ENCODE measurements around the gene TTC27.
"Not testable (repeated sequence)": the region's sequence is repeated elsewhere in the genome, so short reads cannot be mapped to it uniquely, and the experiment has no call there.

The TTC27 gene

DNA sequence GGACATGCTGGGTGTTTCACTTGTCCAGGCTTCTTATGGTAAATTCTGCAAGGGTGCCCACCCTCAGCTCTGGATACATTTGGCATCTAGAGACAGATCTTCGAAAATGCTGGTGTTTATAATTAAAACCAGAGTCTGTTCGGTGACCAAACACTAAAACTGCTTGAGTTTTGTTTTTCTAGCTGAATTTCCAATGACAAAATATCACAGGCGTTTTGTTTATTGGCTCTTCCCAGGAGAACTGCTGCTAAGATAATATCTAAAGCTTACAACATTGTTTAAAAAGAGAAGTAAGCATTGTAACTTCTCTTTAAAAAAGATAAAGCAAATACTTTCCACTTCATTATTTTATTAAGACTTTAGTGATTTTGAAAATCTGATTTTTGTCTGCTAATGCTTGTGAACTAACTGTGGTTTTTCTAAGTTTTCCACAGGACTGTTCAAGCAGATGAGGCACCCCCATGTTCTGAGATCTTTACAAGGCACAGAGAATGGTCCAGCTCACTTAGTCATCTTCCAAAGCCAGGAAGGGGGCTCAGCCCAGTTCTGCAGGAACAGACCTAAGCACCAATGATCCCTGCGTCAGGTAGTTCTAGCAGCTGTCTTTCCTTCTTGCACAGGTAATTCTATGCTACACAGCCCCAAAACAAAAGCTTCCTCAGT lies 224.1 kb downstream of the TTC27 start:
- no peak for DNase-seq (ENCODE audit: low read depth in 2 of 2)

DNA sequence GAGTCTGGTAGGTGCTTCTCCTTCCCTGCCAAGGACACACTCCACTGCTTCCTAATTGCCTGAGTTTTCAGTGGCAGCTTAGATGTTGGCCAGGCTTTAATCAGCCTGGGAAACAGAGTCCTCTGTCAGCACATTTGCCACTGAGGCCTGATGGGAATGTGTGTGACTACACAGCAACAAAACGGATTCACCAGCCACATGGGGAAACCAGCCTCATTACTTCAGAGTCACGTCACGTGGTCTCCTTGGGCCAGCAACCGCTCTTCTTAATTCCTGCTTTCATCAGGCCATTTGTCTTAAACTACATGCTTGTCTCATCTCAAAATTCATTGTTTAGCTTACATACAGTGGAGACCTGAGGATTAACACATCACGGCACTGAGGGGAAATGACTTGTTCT lies 225.0 kb downstream of the TTC27 start:
- no peak for DNase-seq (ENCODE audit: low read depth in 2 of 2)

DNA sequence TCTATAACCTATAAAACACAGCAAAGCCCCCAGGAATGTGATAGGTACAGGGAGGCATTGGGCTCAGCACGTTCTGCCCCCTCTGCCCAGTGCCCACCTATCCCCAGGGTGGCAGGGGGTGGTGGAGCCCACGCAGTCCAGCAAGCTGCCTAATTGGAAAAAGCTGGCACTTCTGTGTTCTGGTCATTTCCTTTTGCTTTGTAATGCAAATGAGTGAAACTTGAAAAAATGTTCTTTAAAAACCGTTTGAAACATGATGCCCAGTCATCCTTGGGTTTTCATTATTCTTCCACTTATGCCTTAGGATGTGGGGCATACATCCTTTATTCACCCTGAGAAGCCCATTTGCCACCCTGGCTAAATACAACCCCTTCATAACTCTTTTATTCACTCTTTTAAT lies 229.0 kb downstream of the TTC27 start:
- DNase-seq (ENCODE audit: low read depth in 2 of 2): no peak

DNA sequence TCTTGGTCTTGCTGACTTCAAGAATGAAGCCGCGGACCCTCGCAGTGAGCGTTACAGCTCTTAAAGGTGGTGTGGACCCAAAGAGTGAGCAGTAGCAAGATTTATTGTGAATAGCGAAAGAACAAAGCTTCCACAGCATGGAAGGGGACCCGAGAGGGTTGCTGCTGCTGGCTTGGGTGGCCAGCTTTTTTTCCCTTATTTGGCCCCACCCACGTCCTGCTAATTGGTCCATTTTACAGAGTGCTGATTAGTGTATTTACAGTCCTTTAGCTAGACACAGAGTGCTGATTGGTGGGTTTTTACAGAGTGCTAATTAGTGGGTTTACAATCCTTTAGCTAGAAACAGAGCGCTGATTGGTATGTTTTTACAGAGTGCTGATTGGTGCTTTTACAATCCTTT lies 230.9 kb downstream of the TTC27 start:
- DNase-seq (ENCODE audit: low read depth in 2 of 2): no peak

DNA sequence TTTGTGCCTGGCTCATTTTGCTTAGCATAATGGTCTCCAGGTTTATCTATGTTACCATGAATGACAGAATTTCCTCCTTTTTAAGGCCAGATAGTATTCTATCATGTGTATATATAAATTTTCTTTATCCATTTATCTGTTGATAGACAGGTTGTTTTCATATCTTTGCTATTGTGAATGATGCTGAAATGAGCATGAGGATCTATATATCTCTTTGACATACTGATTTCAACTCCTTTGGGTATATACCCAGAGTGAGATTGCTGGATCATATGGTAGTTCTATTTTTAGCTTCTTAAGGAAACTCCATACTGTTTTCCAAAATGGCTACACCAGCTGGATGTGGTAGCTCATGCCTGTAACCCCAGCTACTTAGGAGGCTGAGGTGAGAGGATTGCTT lies 232.5 kb downstream of the TTC27 start:
- DNase-seq (ENCODE audit: low read depth in 2 of 2): no peak

DNA sequence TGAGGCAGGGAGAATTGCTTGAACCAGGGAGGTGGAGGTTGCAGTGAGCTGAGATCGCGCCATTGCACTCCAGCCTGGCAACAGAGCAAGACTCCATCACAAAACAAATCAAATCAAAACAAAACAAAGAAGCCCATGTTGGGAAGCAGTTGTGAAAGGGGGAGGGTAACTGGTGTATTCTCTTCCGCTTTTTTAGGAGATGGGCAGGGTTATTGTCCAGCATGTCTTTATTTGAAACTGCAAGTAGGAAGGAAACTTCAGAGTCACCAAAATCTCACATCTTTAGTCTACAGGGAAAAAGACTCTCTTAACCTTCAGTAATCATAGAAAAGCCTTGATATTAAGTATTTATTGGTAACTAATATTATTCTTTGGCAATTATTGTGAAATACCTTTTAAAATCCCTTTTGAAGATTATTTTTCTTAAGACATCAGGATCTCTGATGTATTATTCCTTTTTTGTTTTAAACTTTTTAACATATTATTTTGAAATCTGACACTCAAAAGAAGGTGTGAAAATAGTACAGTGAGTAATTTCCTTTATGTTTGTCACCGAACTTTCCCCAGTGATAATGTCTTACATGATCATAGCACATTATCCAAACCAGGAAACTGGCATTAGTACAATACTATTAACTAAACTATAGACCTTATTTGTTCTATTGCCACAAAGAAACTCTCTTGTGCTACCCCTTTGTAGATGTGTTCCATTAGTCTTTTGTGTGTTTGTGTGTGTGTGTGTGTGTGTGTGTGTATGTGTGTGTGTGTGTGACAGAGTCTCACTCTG lies 234.6 kb downstream of the TTC27 start:
- no peak for DNase-seq (ENCODE audit: low read depth in 2 of 2)

DNA sequence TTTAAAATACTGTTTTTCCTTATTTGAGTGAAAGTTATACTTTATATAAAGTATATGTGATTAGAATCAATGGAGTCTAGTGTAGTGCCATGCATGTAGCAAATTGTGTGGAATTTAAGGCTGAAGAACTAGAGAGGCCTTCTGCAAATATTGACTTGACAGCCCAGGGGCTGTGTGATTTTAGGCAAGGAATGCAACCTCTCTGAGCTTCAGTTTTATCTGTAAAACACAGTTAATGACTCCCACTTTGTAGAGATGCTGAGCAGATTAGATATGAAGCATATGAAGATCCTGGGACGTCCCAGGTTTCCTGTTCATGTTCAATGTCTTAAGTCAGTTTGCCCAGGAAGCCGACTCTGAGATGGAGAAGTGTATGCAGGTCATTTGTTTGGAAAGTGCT lies 235.5 kb downstream of the TTC27 start:
- no peak for DNase-seq (ENCODE audit: low read depth in 2 of 2)

DNA sequence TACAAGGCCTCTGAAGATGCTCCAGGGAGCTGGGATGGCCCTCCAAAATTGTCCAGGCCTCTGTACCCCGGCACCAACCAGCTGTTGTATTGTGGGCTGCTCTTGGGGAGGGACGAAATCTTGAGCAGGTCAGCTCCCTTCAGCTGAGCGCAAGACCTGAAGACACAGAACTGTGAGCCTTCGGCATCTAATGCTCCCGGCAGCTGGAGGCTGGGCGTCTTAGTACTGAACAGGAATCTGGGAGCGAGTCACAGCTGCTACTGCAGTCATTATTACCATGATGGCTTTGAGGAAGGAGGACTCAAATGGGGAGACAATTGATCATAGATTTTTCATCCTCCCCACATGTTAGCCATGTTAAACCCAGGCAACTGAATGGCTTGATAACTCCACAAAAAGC lies 236.0 kb downstream of the TTC27 start:
- DNase-seq (ENCODE audit: low read depth in 2 of 2): no peak

DNA sequence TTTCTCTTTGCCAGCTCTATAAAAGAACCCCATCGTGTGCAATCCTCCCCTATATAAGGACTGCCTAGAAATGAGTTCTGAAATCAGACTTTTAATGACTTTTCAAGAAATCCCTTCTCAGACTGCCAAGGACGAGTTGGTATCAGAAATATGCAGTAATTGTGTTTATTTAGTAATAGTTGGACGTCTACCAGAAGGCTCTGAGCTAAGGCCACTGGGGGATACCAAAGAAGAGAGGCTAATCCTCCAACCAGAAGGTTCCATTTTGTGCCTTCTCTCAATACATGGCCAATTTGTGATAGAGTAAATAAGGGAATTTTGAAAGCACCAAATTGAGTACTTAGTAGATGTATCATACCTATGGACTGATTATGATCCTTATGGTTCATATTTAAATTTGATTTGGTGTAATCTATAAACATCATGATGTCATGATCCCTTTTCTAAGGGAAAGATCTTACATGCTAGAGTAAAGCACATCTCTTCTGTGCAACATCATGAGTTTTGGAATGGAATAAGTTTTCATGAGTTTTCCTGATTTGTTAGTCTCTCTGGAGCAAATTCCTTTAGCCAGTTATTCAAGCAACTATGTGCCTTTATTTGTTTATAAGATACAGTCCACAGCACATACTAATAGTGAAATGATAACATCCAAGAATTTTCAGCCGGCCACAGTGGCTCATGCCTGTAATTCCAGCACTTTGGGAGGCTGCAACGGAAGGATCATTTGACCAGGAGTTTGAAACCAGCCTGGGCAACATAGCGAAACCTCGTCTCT lies 236.7 kb downstream of the TTC27 start:
- no peak for DNase-seq (ENCODE audit: low read depth in 2 of 2)

DNA sequence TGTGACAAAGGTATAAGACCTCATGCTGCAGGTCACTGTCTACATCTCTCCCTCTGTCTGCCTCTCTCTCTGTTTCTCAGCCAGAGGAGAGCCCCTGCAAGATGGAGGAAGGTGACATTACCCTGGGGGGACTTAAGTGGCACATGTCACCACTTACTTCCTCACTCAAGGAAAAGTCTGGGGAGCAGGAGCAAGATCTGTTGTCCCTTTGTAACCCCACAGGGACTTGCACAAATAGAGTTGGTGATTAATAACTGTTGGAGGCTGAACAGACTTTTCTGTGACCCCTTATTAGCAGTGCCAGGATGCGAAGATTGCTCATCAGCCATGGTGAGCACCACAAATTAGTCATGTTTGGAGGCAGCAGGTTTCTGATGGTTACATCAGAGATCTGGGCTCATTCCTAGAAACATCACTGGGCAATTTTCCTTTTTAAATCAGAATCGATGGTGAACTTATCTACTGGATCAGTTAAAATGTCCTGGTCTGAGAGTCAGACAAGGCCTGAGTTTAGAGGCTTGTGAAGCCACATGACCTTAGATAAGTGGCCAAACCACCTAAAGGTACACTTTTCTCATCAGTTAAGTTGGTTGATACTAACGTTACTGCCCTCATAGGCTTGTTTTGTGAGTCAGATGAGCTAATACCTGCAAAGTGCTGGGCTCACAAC lies 237.7 kb downstream of the TTC27 start:
- no peak for DNase-seq (ENCODE audit: low read depth in 2 of 2)

DNA sequence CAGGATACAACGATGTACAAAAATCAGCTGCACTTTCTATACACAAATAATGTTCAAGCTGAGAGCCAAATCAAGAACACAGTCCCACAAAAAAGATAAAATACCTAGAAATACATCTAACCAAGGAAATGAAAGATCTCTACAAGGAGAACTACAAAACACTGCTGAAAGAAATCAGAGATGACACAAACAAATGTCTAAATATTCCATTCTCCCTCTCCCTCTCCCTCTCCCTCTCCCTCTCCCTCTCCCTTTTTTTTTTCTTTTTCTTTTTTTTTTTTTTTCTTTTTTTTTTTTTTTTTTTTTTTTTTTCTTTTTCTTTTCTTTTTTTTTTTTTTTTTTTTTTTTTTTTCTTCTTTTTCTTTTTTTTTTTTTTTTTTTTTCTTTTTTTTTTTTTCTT lies 238.6 kb downstream of the TTC27 start:
- not testable (repeated sequence) for DNase-seq (ENCODE audit: low read depth in 2 of 2)

All from stimulated activated CD4-positive, alpha-beta T cell treated with anti-CD3 and anti-CD28 coated beads, Interleukin-15, amount 100 ng/mL, for 48 hours (primary cell).